Measurements from ENCODE around the gene TLK2. TPM values are rescaled to one million over a fixed set of nuclear protein-coding genes. Genes with fewer than 3 reads are reported as not detected.

Gene TLK2
- total RNA-seq, 6 experiments from 2014 or later = 29.0 to 40.9 (median 38.6) TPM

GRCh38 chr17:62660629-62661118 lies 182.0 kb downstream of the TLK2 start:
- H3K27me3 Mint-ChIP-seq (ENCODE audit: insufficient read depth) = no peaks in the 10 kb centered on the region; the same call in 1 of the 2 replicates
- peaks cover 65% of the 10 kb centered on the region for H3K4me1 Mint-ChIP-seq (ENCODE audit: low read depth)
- peaks cover 47% of the 10 kb centered on the region for H3K36me3 Mint-ChIP-seq (ENCODE audit: low read depth)
- TF ChIP-seq CTCF (IDR thresholded peaks at IDR 0.05) = no peak
- H3K9me3 Mint-ChIP-seq = peaks cover 3% of the 10 kb centered on the region
- no peak overlapping the region for H3K4me3 Mint-ChIP-seq
- H3K27ac Mint-ChIP-seq = no peak overlapping the region
- no peak for DNase-seq

GRCh38 chr17:62661337-62661736 lies 182.7 kb downstream of the TLK2 start:
- Mint-ChIP-seq H3K27me3 (ENCODE audit: insufficient read depth) (no peaks in the 10 kb centered on the region; the same call in 1 of the 2 replicates), H3K36me3 (ENCODE audit: low read depth) (peaks cover 47% of the 10 kb centered on the region), H3K4me3 (no peak overlapping the region), H3K4me1 (ENCODE audit: low read depth) (peaks cover 58% of the 10 kb centered on the region), H3K27ac (no peak overlapping the region; the same call in 1 of the 2 replicates), H3K9me3 (peaks cover 3% of the 10 kb centered on the region)
- DNase-seq = no peak
- no peak for TF ChIP-seq CTCF (IDR thresholded peaks at IDR 0.05)

DNA sequence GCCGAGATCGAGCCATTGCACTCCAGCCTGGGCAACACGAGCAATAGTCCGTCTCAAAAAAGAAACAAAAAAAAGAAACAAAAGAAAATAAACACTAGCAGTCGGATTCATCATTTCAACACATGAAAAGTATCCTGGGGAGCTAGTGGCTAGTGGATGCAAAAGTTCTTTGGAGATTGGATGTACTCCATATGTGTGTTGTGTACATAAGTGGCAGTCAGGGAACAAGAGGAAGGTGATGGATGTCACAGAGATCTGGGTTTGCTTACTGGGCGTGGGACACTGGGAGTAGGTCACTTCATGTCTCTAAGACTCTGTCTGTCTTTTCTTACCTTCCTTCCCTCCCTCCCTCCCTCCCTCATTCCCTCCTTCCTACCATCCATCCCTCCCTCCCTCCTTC lies 184.2 kb downstream of the TLK2 start:
- no peak for DNase-seq

More for the DNA sequence above, 184.2 kb downstream of the TLK2 start:
- Mint-ChIP-seq H3K9me3 (peaks cover 3% of the 10 kb centered on the region), H3K4me1 (ENCODE audit: low read depth) (peaks cover 52% of the 10 kb centered on the region), H3K27ac (peak overlapping the region; percentile 42), H3K27me3 (ENCODE audit: insufficient read depth) (no peaks in the 10 kb centered on the region; the same call in 1 of the 2 replicates), H3K4me3 (no peak overlapping the region), H3K36me3 (ENCODE audit: low read depth) (peaks cover 49% of the 10 kb centered on the region)
- TF ChIP-seq CTCF (IDR thresholded peaks at IDR 0.05) = no peak

Other genes starting within 250 kb of the TLK2 start
- not detected for gene EFCAB3, start 98.3 kb upstream of the TLK2 start, total RNA-seq (2021; fragmentation: NEBNext Ultra II Directional; extraction: Animal tissue kit (Norgen Biotek cat#: 25700))
- 10 to 100 TPM; 19.7 to 22.9 (median 21.1) TPM for gene METTL2A, start 54.9 kb upstream of the TLK2 start, total RNA-seq (2021; fragmentation: NEBNext Ultra II Directional; extraction: Animal tissue kit (Norgen Biotek cat#: 25700))
- gene MRC2, start 148.8 kb downstream of the TLK2 start, total RNA-seq (2021; fragmentation: NEBNext Ultra II Directional; extraction: Animal tissue kit (Norgen Biotek cat#: 25700)) = 100 to 1,000 TPM; 255 to 313 (median 279) TPM